Tongue (tissue), 2 donors: ENCODE measurements around the gene GRM7. TPM values are rescaled to one million over a fixed set of nuclear protein-coding genes. Genes with fewer than 3 reads are reported as not detected.

ENCODE experiments used
- DNase-seq: peaks from one replicate; pipeline ENCODE4 v3.0.0-alpha.2; 2015
- total RNA-seq: library from RNA; depleted of rRNA; stranded (reverse); fragments of >200 nt; gene quantifications from one replicate; pipeline ENCODE4 v1.2.3, GENCODE V29; 2014

The GRM7 gene
- total RNA-seq, 1 donor from 2014 or later, result 1.6 TPM

GRCh38 chr3:7581831-7582230, 720.9 kb downstream of the GRM7 start:
- DNase-seq, result no peak

GRCh38 chr3:7585052-7585451, 724.1 kb downstream of the GRM7 start:
- peak; percentile 66 for DNase-seq

- no peak for DNase-seq
Measured at GRCh38 chr3:7588236-7588635, 727.3 kb downstream of the GRM7 start.

- DNase-seq, result no peak
Measured at GRCh38 chr3:7589526-7589925, 728.6 kb downstream of the GRM7 start.

GRCh38 chr3:7602297-7602696, 741.4 kb downstream of the GRM7 start:
- no peak for DNase-seq

GRCh38 chr3:7607083-7607482, 746.2 kb downstream of the GRM7 start:
- DNase-seq, result no peak

GRCh38 chr3:7607676-7608075, 746.8 kb downstream of the GRM7 start:
- DNase-seq, result no peak

- no peak for DNase-seq
Measured at GRCh38 chr3:7610634-7611033, 749.7 kb downstream of the GRM7 start.

GRCh38 chr3:7615043-7615442, 754.1 kb downstream of the GRM7 start:
- no peak for DNase-seq

- no peak for DNase-seq
Measured at GRCh38 chr3:7618606-7619005, 757.7 kb downstream of the GRM7 start.

GRCh38 chr3:7620401-7620800, 759.5 kb downstream of the GRM7 start:
- no peak for DNase-seq

GRCh38 chr3:7621046-7621630, 760.2 kb downstream of the GRM7 start:
- no peak for DNase-seq

- no peak for DNase-seq
Measured at GRCh38 chr3:7621651-7622050, 760.7 kb downstream of the GRM7 start.

- no peak for DNase-seq
Measured at GRCh38 chr3:7625021-7625420, 764.1 kb downstream of the GRM7 start.

GRCh38 chr3:7630351-7630911, 769.5 kb downstream of the GRM7 start:
- no peak for DNase-seq

GRCh38 chr3:7630925-7631324, 770.0 kb downstream of the GRM7 start:
- DNase-seq, result peak; percentile 60

- no peak for DNase-seq
Measured at GRCh38 chr3:7632305-7632704, 771.4 kb downstream of the GRM7 start.

GRCh38 chr3:7637694-7638093, 776.8 kb downstream of the GRM7 start:
- DNase-seq, result no peak

- DNase-seq, result no peak
Measured at GRCh38 chr3:7638103-7638502, 777.2 kb downstream of the GRM7 start.

GRCh38 chr3:7640787-7641186, 779.9 kb downstream of the GRM7 start:
- no peak for DNase-seq

GRCh38 chr3:7646851-7647250, 785.9 kb downstream of the GRM7 start:
- no peak for DNase-seq

GRCh38 chr3:7650466-7650865, 789.6 kb downstream of the GRM7 start:
- no peak for DNase-seq

GRCh38 chr3:7651274-7651673, 790.4 kb downstream of the GRM7 start:
- no peak for DNase-seq

GRCh38 chr3:7657214-7658112, 796.5 kb downstream of the GRM7 start:
- DNase-seq, result no peak
